Effector memory CD8-positive, alpha-beta T cell (primary cell): ENCODE results near the gene OR8D1.
"Not testable (repeated sequence)": the region's sequence is repeated elsewhere in the genome, so short reads cannot be mapped to it uniquely, and the experiment has no call there.

Experiments
- ATAC-seq: fragments of 150-1000 bp; cut with Tn5 transposase; replicated peaks from 2 replicates; pipeline ENCODE4 v1.10.0; 2021; ENCODE audit warnings: mild to moderate bottlenecking, moderate library complexity
- DNase-seq, 3 experiments: peaks; one replicate each; pipeline ENCODE4 v3.0.0; 2021
- H3K27ac Mint-ChIP-seq, 2 donors: one replicate each; pipeline ENCODE4 v1.8.0; 2022; ENCODE audit warnings: mild to moderate bottlenecking in 2 of 2, mixed read lengths in 2 of 2, moderate library complexity in 2 of 2
- H3K27me3 Mint-ChIP-seq, 2 donors: one replicate each; pipeline ENCODE4 v1.8.0; 2022; ENCODE audit warnings: mixed read lengths in 2 of 2
- H3K36me3 Mint-ChIP-seq: one replicate; pipeline ENCODE4 v1.8.0; 2022; ENCODE audit warnings: mild to moderate bottlenecking, moderate library complexity, mixed read lengths; ENCODE audit not compliant: insufficient read depth
- H3K4me1 Mint-ChIP-seq, 2 donors: one replicate each; pipeline ENCODE4 v1.8.0; 2022; ENCODE audit warnings: low read depth in 2 of 2, mixed read lengths in 2 of 2
- H3K4me3 Mint-ChIP-seq, 2 donors: one replicate each; pipeline ENCODE4 v1.8.0; 2022; ENCODE audit warnings: mild to moderate bottlenecking in 2 of 2, mixed read lengths in 2 of 2, moderate library complexity in 2 of 2
- H3K9me3 Mint-ChIP-seq, 2 donors: one replicate each; pipeline ENCODE4 v1.8.0; 2022; ENCODE audit warnings: mixed read lengths in 2 of 2

The OR8D1 gene

GRCh38 chr11:124270886-124271285, 42.9 kb downstream of the OR8D1 start:
- H3K4me3 Mint-ChIP-seq, H3K9me3 Mint-ChIP-seq, H3K27me3 Mint-ChIP-seq, H3K27ac Mint-ChIP-seq, DNase-seq, ATAC-seq, H3K36me3 Mint-ChIP-seq, H3K4me1 Mint-ChIP-seq: not testable (repeated sequence)

GRCh38 chr11:124265041-124265440, 48.7 kb downstream of the OR8D1 start:
- H3K36me3 Mint-ChIP-seq, DNase-seq, H3K4me1 Mint-ChIP-seq, ATAC-seq, H3K4me3 Mint-ChIP-seq, H3K9me3 Mint-ChIP-seq, H3K27ac Mint-ChIP-seq, H3K27me3 Mint-ChIP-seq: not testable (repeated sequence)

- H3K27me3 Mint-ChIP-seq, result no peaks in the 10 kb centered on the region
These were observed 57.7 kb downstream of the OR8D1 start, which contains the start of gene OR8G5 for GRCh38 chr11:124256076-124256475. Gene OR8G5 (plus strand): TSS chr11:124256376. CDS start chr11:124264932, 8,556 bp downstream.

More at GRCh38 chr11:124256076-124256475, 57.7 kb downstream of the OR8D1 start, which contains the start of gene OR8G5:
- Mint-ChIP-seq H3K4me3 (no peak within 1 kb of the TSS), H3K36me3 (no peaks in the 10 kb centered on the region), H3K4me1 (no peaks in the 10 kb centered on the region), H3K9me3 (peaks cover 0 to 2% of the 10 kb centered on the region in 2 donors), H3K27ac (no peak within 1 kb of the TSS)
- no peak for DNase-seq
- ATAC-seq, result no peak
